VCaP (cell line): Measurements from ENCODE around the gene SP6.
A peak's percentile ranks its signal among the peaks of the same experiment; 100 is the strongest.

Source experiments
- H3K27ac ChIP-seq: fragments of 450-650 bp; 2 replicates; pipeline ENCODE4 v1.5.1; 2017
- TF ChIP-seq, protein P1 (sequence below): fragments of 450-650 bp; conservative IDR thresholded peaks from 2 replicates; pipeline ENCODE4 v1.5.1; 2017; ENCODE audit warnings: mild to moderate bottlenecking, moderate library complexity

SP6 gene

DNA sequence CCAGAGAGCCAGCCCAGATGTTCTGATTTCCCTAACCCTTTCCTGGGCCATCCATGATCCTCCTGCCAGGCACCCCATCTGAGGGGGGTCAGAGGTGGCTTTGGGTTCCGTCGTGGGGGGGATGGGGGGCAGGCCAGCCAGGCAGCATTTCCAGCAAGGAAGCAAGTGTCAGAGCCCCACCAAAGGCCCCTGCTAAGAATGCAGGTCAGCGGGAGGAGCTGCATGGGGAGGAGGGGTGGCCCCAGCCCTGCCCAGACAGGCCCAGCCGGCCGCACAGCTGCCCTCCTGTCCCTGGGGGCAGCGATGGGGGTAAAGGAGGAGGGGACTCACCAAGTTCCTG lies 7.6 kb downstream of the SP6 start:
- peak overlapping the region; percentile 79 for H3K27ac ChIP-seq
- TF ChIP-seq, protein P1, sequence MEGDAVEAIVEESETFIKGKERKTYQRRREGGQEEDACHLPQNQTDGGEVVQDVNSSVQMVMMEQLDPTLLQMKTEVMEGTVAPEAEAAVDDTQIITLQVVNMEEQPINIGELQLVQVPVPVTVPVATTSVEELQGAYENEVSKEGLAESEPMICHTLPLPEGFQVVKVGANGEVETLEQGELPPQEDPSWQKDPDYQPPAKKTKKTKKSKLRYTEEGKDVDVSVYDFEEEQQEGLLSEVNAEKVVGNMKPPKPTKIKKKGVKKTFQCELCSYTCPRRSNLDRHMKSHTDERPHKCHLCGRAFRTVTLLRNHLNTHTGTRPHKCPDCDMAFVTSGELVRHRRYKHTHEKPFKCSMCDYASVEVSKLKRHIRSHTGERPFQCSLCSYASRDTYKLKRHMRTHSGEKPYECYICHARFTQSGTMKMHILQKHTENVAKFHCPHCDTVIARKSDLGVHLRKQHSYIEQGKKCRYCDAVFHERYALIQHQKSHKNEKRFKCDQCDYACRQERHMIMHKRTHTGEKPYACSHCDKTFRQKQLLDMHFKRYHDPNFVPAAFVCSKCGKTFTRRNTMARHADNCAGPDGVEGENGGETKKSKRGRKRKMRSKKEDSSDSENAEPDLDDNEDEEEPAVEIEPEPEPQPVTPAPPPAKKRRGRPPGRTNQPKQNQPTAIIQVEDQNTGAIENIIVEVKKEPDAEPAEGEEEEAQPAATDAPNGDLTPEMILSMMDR: peak; percentile 63

DNA sequence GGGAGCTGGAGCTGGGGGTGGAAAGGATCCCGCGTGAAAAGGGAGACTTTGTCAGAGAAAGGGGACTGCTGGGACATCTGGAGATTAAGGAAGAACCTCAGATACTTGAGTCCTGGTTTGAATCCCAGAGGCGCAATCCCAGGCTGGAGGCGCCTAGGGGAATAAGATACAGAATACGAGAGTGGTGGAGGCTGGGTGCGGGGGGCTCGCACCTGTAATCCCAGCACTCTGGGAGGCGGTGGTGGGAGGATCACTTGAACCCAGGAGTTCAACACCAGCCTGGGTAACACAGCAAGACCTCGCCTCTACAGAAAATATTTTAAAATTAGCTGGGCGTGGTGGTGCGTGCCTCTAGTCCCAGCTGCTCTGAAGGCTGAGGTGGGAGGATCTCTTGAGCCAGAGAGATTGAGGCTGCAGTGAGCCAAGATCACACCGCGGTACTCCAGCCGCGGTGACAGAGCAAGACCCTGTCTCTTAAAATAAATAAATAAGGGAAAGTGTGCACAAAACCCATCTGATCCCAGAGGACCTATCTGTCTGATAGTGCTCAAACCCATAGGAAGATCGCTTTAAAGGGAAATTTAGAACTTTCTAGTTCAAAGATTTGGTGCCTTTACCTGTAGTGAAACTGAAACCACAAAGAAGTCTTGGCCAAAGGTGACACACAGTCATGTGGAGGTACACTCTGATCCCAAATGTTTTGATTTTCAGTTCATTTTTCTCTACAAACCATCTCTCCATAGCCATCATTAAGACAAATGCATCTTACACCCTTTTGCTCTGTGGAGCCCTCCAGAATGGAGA lies 9.3 kb downstream of the SP6 start:
- peak overlapping the region; percentile 79 for H3K27ac ChIP-seq
- TF ChIP-seq, protein P1: no peak; the same call in none of the 2 replicates

DNA sequence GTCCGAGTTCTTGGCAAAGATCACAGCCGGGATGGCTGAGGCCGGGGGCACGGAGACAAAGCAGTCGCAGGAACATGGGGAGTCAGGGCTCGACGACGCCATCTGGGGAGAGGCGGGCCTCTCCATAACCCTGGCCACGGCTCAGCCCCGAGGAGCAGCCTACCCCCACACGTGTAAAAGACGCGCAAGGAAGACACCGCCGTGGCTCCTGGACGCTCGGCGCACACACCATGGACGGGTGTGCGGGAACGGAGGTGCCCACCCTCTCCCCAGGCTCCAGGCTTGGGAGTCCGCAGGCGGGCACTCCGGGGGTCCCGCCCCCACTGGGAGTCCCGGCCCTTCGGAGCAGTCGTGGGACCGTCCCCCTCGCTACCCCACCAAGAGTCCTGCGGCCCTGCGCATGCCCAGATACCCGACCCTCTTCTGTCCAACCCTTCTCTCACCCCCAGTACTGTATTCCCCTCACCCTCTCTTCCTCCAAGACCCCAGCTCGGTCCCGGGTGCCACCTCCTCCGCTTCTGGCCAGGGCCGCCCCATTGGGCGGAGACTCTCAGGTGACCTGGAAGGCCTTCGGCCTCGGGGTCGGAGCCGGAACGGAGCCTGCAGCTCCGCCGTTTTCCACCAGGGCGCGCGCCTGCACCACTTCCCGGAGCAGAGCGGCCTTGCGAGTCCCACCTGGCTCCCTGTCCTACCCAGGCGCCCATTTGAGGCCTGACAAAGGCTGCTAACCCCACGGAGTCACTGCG lies 10.0 kb downstream of the SP6 start, which contains the start of gene SCRN2:
Gene SCRN2 (minus strand): TSS at position 532 of the 746 bp plus-strand sequence. CDS start 430 bp downstream, at position 102.
- H3K27ac ChIP-seq: peak within 1 kb of the TSS; percentile 79

DNA sequence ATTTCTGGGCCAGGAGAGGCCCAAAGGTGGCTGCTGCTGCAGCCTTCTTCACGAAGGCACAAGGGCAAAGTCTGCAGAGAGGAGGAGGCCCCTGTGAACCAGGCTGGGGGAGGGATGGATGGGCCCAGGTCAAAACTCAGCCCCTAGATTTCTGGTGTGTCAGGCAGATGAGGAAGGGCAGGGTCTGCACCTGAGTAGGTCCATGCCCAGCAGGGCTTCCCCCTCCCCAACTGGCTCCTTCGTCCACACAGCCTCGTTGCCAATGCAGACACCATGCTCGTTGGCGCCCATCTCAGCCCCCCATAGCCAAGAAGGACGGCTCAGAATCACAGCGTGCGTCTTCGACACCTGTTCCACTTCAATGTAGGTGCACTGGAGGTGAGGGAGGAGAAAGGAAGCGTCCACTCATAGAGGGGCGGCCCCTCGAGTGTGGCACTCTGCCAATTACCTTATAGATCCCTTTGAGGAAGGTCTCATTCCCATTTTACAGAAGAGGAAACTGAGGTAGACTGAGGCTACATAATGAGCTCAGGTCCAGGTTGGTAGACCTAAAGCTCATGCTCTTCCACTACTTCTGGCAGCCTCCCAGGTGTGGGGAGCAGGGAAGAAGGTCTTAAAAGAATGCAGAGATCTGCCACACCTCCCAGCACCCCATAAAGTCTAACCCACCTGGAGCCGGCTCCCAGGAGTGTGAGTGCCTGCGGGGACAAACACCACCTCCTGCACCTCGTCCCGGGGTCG lies 10.8 kb downstream of the SP6 start:
- peak overlapping the region; percentile 79; the same call in 1 of the 2 replicates for H3K27ac ChIP-seq
- TF ChIP-seq, protein P1: no peak

More for the DNA sequence above, 10.0 kb downstream of the SP6 start, which contains the start of gene SCRN2:
- TF ChIP-seq, protein P1: peak; percentile 99

DNA sequence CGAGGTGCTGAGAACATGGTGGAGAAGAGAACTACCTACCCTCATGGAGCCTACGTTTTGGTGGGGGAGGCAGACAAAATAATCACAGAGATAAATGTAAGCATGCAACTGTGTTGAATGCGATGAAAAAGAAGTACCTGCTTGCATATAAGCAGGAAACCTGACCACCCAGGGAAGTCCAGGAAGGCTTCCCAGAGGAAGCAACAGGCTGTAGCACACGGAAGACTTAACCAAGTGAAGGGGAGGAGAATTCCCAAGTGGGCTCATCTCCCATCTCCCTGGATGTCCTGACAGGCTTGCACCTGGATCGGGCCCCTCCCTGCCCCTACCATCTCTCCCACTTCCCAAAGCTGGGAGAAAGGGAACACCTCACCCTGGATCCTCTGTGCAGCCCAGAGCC lies 11.9 kb downstream of the SP6 start:
- TF ChIP-seq, protein P1: no peak
- H3K27ac ChIP-seq: no peak overlapping the region

DNA sequence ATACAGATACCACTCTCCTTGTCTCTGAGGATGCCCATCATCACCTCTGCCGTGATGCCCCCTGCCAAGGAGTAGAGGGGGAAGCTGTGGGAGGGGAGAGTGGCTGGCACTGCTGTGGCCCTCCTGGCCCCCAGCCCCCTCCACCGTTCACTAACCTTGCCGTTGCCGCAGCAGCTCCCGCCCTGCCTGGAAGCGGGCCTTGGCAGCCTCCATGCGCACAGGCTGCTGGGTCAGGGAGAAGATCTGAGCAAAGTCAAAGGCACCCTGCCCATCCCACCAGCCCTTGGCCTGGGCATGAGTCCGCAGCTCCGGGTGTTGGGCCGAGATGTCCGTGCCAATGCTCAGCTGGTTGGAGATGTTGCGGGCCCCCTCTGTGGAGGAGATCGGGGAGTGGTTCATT lies 12.3 kb downstream of the SP6 start:
- TF ChIP-seq, protein P1: no peak
- H3K27ac ChIP-seq: no peak overlapping the region
